Motor neuron (in vitro differentiated cells): ENCODE data around the gene METTL1. TPM values are rescaled to one million over a fixed set of nuclear protein-coding genes. Genes with fewer than 3 reads are reported as not detected.
"Not testable (repeated sequence)": the region's sequence is repeated elsewhere in the genome, so short reads cannot be mapped to it uniquely, and the experiment has no call there.

Experiments used
- ATAC-seq, 8 experiments: fragments of 200-7000 bp; cut with Tn5 transposase; replicated peaks in 6 of 8; 2 replicates each; pipeline ENCODE4 v1.8.0; 2021; ENCODE audit warnings: mild to moderate bottlenecking in 8 of 8, moderate library complexity in 8 of 8
- H3K27ac ChIP-seq, 2 donors: fragments of 250-450 bp; sonication (Bioruptor Pico); 2 replicates each; pipeline ENCODE4 v1.9.0; 2021; ENCODE audit warnings: antibody characterized with exemption in 2 of 2, mild to moderate bottlenecking in 2 of 2, moderate library complexity in 1 of 2
- H3K4me1 ChIP-seq, 2 donors: fragments of 250-450 bp; sonication (Bioruptor Pico); replicated peaks in 1 of 2; 2 replicates each; pipeline ENCODE4 v1.6.1; 2021; ENCODE audit warnings: antibody characterized with exemption in 2 of 2, mild to moderate bottlenecking in 2 of 2, moderate library complexity in 1 of 2
- H3K4me3 ChIP-seq, 5 donors: fragments of 250-450 bp; sonication (Bioruptor Pico); 2 replicates each; pipeline ENCODE4 v1.9.0; 2021; ENCODE audit warnings: antibody characterized with exemption in 5 of 5, mild to moderate bottlenecking in 5 of 5, moderate library complexity in 4 of 5
- WGBS, 10 experiments: fragments of 450-650 bp; shearing (Covaris generic); methylation state at CpG; one replicate each; pipeline ENCODE4 v1.0.0; 2022; 5-methylcytosine and 5-hydroxymethylcytosine counted together
- in situ Hi-C, 9 experiments: fragments of 400-800 bp; cut with MboI; loops; one replicate each; pipeline ENCODE4 v1.15.0; 2021; ENCODE audit warnings: low sequenced_read_pairs in 9 of 9, low pct_unique_long_range_greater_than_20kb in 2 of 9; ENCODE audit not compliant: unreplicated experiment in 9 of 9
- total RNA-seq, 8 experiments: library from RNA; unstranded; fragments of 300-600 nt; gene quantifications; 2 replicates each; pipeline versions ENCODE4 v1.2.3 to v1.2.4, GENCODE V29; 2022

The METTL1 gene
- total RNA-seq, result 10 to 100 TPM in 7 of 8 experiments, 1 to 10 TPM in 1; 8.6 to 33.2 (median 15.8) TPM

GRCh38 chr12:57771873-57772428 is at the start of gene METTL1:
Gene METTL1 (minus strand): TSS chr12:57772105. CDS start chr12:57772083, 22 bp downstream.
- in situ Hi-C loops, result no loop called here
- peaks cover 11 to 13% of the 10 kb centered on the region in 2 donors for H3K4me1 ChIP-seq
- peak within 1 kb of the TSS; percentile 97 to 98 for H3K27ac ChIP-seq
- H3K4me3 ChIP-seq, result peak within 1 kb of the TSS; percentile 75 to 91 (median 80)
- ATAC-seq, result peak; percentile 82 to 92 (median 91)
- WGBS, 10 experiments, result 0% methylated on average over 3 to 8 of the region's 28 CpGs; no CpG with 5 or more reads in 8 of the 10 experiments

DNA sequence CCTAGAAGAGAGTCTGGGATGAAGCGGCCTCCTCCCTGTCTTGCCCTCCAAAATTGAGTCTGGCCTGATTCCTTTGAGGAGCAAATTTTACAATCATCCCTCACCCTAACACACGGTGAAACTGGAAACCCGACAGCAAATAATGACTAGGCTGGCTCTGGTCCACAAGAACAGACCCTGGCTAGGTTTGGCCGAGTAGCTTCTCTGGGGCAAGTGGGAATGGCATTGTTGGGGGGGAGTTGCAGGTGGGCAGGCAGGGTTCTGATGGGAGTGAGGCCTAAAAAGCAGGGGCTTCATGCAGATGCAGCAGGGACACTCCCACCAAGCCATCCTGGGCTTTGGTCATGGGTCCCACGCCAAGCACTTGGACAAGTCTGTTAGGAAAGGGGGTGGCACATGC is 49.1 kb upstream of the METTL1 start:
- H3K4me3 ChIP-seq, ATAC-seq, H3K4me1 ChIP-seq, H3K27ac ChIP-seq: not testable (repeated sequence)
- 80 to 93% (median 90%) methylated on average over 1 to 2 of the region's 5 CpGs; no CpG with 5 or more reads in 7 of the 10 experiments for WGBS, 10 experiments
- in situ Hi-C loops, result loop anchor here in 6 of 9 experiments (25.0 kb wide), 1 partner anchor 91 kb away; no protein-coding TSS in a partner anchor

GRCh38 chr12:57820119-57820518 is 48.2 kb upstream of the METTL1 start:
- not testable (repeated sequence) for ATAC-seq, H3K27ac ChIP-seq, H3K4me3 ChIP-seq, H3K4me1 ChIP-seq
- WGBS, 10 experiments, result 69 to 100% (median 81%) methylated on average over 1 to 7 of the region's 8 CpGs; no CpG with 5 or more reads in 1 of the 10 experiments
- in situ Hi-C loops, result loop anchor here in 6 of 9 experiments (25.0 kb wide), 1 partner anchor 92 kb away; no protein-coding TSS in a partner anchor

DNA sequence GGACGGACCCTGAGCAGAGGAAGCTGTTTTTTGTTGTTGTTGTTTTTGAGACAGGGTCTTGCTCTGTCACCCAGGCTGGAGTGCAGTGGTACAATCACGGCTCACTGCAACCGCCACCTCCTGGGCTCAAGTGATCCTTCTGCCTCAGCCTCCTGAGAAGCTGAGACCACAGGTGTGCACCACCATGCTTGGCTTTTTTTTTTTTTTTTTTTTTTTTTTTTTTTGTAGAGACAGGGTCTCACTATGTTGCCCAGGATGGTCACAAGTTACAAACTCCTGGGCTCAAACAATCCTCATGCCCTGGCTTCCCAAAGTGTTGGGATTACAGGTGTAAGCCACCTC is 46.1 kb upstream of the METTL1 start:
- WGBS, 10 experiments, result 61 to 100% (median 83%) methylated on average over 2 to 3 of the region's 3 CpGs; no CpG with 5 or more reads in 4 of the 10 experiments
- H3K27ac ChIP-seq, H3K4me1 ChIP-seq, ATAC-seq, H3K4me3 ChIP-seq: not testable (repeated sequence)
- in situ Hi-C loops, result loop anchor here in 6 of 9 experiments (25.0 kb wide), 1 partner anchor 94 kb away; no protein-coding TSS in a partner anchor

- H3K27ac ChIP-seq, result no peak overlapping the region
- in situ Hi-C loops, result loop anchor here in 6 of 9 experiments (25.0 kb wide), 1 partner anchor 95 kb away; no protein-coding TSS in a partner anchor
- WGBS, 10 experiments, result 34 to 100% (median 93%) methylated on average over 2 to 8 of the region's 8 CpGs
- peak in 1 of 8 experiments; percentile 3 for ATAC-seq
- no peak overlapping the region for H3K4me3 ChIP-seq
- no peaks in the 10 kb centered on the region for H3K4me1 ChIP-seq
Measured at GRCh38 chr12:57817261-57817989, 45.5 kb upstream of the METTL1 start.

DNA sequence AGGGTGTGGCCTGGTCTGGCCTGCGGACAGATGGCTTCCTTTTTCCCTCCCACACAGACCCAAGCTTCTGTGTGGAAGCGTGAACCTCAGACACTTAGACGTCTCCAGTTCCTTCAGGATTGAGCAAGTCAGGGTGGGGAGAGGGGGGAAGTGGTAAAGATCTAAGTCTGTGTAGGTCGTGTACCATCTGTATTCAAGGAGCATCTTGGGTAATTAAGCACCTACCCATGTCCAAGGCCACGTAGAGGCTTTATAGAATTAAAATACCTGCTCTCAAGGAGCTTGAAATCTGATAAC is 44.9 kb upstream of the METTL1 start:
- H3K27ac ChIP-seq, result no peak overlapping the region
- no peak overlapping the region for H3K4me3 ChIP-seq
- no peaks in the 10 kb centered on the region for H3K4me1 ChIP-seq
- 7 to 100% (median 81%) methylated on average over 1 to 5 of the region's 5 CpGs for WGBS, 10 experiments
- in situ Hi-C loops, result loop anchor here in 6 of 9 experiments (25.0 kb wide), 1 partner anchor 95 kb away; no protein-coding TSS in a partner anchor
- ATAC-seq, result peak in 5 of 8 experiments; percentile 18 to 79 (median 34)

- no peaks in the 10 kb centered on the region for H3K4me1 ChIP-seq
- in situ Hi-C loops, result loop anchor here in 6 of 9 experiments (25.0 kb wide), 1 partner anchor 96 kb away; no protein-coding TSS in a partner anchor
- WGBS, 10 experiments, result 47 to 100% (median 82%) methylated on average over 1 to 3 of the region's 3 CpGs; no CpG with 5 or more reads in 2 of the 10 experiments
- no peak for ATAC-seq
- no peak overlapping the region for H3K4me3 ChIP-seq
- H3K27ac ChIP-seq, result no peak overlapping the region
Measured at GRCh38 chr12:57816001-57816854, 44.3 kb upstream of the METTL1 start.

- H3K27ac ChIP-seq, result no peak overlapping the region
- 28 to 100% (median 85%) methylated on average over 1 to 6 of the region's 13 CpGs; no CpG with 5 or more reads in 5 of the 10 experiments for WGBS, 10 experiments
- H3K4me1 ChIP-seq, result no peaks in the 10 kb centered on the region
- ATAC-seq, result peak in 1 of 8 experiments; percentile 10
- in situ Hi-C loops, result loop anchor here in 6 of 9 experiments (25.0 kb wide), 1 partner anchor 97 kb away; no protein-coding TSS in a partner anchor
- no peak overlapping the region for H3K4me3 ChIP-seq
Measured at GRCh38 chr12:57815177-57816000, 43.5 kb upstream of the METTL1 start.

DNA sequence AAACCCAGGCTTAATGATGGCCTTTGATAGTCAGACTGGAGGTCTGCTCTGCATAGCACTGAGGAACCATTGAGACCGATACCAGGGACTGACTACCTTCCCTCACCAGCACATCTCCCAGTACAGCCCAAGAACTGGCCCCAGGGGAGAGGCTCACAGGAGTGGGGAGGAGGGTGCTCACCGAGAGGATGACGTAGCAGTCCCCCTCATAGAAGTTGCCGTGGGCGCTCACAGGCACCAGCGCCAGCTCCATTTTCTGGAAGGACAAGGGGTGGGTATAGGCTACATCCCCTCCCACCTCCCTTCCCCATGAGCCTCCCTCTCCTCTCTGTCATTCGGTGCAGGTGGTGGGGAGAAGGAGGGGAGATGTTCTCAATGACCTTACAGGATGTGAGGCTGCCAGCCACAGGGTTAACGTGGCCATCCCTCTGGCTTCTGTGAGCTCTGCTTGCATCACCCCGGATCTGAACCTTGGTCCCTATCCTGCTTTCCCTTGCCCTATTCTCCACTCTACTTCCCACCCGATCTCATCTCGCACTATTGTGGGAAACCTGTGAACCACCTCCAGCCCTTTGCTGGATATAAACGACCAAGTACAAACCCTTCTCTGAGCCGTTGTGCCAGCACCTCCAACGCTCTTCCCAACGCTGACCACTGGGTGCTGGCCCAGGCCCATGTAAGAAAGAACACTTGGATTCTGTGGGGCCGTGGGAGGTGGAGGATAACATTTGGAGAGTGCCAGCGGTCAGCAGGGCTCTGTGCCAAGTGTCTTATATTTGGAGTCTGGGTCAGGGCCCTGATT is 42.3 kb upstream of the METTL1 start:
- no peak overlapping the region for H3K4me3 ChIP-seq
- H3K4me1 ChIP-seq, result no peaks in the 10 kb centered on the region
- no peak overlapping the region for H3K27ac ChIP-seq
- ATAC-seq, result peak in 3 of 8 experiments; percentile 16 to 31 (median 21)
- in situ Hi-C loops, result loop anchor here in 6 of 9 experiments (25.0 kb wide), 1 partner anchor 98 kb away; no protein-coding TSS in a partner anchor
- 20 to 88% (median 68%) methylated on average over 2 to 8 of the region's 17 CpGs; no CpG with 5 or more reads in 4 of the 10 experiments for WGBS, 10 experiments

DNA sequence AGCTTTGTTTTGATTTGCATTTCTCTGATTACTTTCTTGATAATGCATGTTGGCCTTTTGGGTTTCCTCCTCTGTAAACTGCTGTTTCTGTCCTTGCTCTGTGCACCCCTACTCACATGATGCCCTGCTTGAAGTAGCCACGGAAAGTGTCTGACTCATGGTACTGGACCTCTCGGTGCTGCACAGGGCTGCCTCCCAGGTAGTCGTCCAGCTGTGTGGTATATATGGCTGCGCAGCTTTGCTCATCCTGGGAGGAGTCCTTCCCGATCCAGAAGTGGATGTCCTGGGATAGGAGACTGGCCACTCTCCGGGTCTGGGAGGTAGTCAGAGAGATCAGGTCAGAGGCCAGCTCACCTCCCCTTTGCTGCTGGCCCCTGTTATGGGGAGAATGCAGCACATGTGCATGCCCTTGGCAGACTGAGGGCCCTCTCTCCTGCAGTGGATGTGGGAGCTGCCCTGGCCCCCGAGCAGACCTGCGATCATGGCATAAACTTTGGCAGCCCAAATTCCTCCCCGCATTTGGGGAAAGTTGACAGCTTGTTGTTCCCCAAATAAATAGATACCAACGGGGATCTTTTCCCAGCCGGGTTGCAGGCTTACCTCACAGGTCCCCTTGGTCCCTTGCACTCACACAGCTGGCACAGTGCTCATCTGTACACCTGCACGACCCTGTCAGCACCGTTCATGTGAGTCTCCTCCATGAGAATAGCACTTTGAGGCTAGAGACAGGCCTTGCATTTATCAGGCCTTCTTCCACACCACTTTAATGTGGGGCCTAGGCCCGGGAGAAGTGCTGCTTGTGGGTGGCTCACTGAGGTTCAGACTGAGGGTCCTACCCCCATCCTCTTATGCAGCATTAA is 41.4 kb upstream of the METTL1 start:
- H3K27ac ChIP-seq, result no peak overlapping the region
- no peak for ATAC-seq
- no peaks in the 10 kb centered on the region for H3K4me1 ChIP-seq
- WGBS, 10 experiments, result 25 to 100% (median 85%) methylated on average over 1 to 5 of the region's 14 CpGs; no CpG with 5 or more reads in 5 of the 10 experiments
- H3K4me3 ChIP-seq, result no peak overlapping the region
- in situ Hi-C loops, result loop anchor here in 6 of 9 experiments (25.0 kb wide), 1 partner anchor 99 kb away; no protein-coding TSS in a partner anchor
